ENCODE measurements around the gene MCOLN2. TPM values are rescaled to one million over a fixed set of nuclear protein-coding genes. Genes with fewer than 3 reads are reported as not detected.

The MCOLN2 gene
- not detected in 2 replicates for total RNA-seq

GRCh38 chr1:84996846-84997666, at the start of gene MCOLN2:
Gene MCOLN2 (minus strand): TSS chr1:84997113. CDS start chr1:84996872, 241 bp downstream.

GRCh38 chr1:84892705-84893618, 104.0 kb downstream of the MCOLN2 start, which contains the start of gene LPAR3:
Gene LPAR3 (minus strand): TSS chr1:84893206. CDS start chr1:84866120, 27,086 bp downstream.

Other genes with a start within 250 kb of the MCOLN2 start
- not detected in 2 replicates for gene LPAR3, start 103.9 kb downstream of the MCOLN2 start, total RNA-seq
- not detected in 2 replicates for gene MCOLN3, start 51.4 kb upstream of the MCOLN2 start, total RNA-seq
- gene SYDE2, start 203.9 kb upstream of the MCOLN2 start, total RNA-seq: 0.80 and 0.98 TPM in 2 replicates